HEK293 (cell line): Measurements from ENCODE around the gene NECAB3.

Experiments
- GLI2 ChIP-seq: fragments of 450-650 bp; formaldehyde crosslinking; IDR thresholded peaks from 2 replicates; pipeline ENCODE4; 2017; ENCODE audit warnings: missing biosample characterization, missing genetic modification characterization, low read depth, borderline replicate concordance
- GLIS1 ChIP-seq: fragments of 450-650 bp; formaldehyde crosslinking; IDR thresholded peaks from 2 replicates; pipeline ENCODE4 v1.5.1; 2016; ENCODE audit warnings: missing biosample characterization, missing genetic modification characterization
- KLF10 ChIP-seq: fragments of 450-650 bp; IDR thresholded peaks from 2 replicates; pipeline ENCODE4 v1.5.1; 2018; ENCODE audit warnings: missing biosample characterization, mild to moderate bottlenecking, missing genetic modification characterization
- MZF1 ChIP-seq: fragments of 450-650 bp; formaldehyde crosslinking; IDR thresholded peaks from 2 replicates; pipeline ENCODE4 v1.5.1; 2017; ENCODE audit warnings: missing biosample characterization, missing genetic modification characterization, borderline replicate concordance
- SCRT2 ChIP-seq: fragments of 450-650 bp; formaldehyde crosslinking; IDR thresholded peaks from 2 replicates; pipeline ENCODE4 v1.5.1; 2016; ENCODE audit warnings: missing biosample characterization, missing genetic modification characterization
- SP7 ChIP-seq: fragments of 450-650 bp; formaldehyde crosslinking; IDR thresholded peaks from 2 replicates; pipeline ENCODE4 v1.5.1; 2016; ENCODE audit warnings: missing biosample characterization, missing genetic modification characterization
- WT1 ChIP-seq: fragments of 450-650 bp; formaldehyde crosslinking; IDR thresholded peaks from 2 replicates; pipeline ENCODE4 v1.5.1; 2016; ENCODE audit warnings: missing biosample characterization, missing genetic modification characterization
- ZBTB1 ChIP-seq: fragments of 450-650 bp; formaldehyde crosslinking; IDR thresholded peaks from 2 replicates; pipeline ENCODE4 v1.5.1; 2016; ENCODE audit warnings: missing biosample characterization, missing genetic modification characterization
- ZBTB21 ChIP-seq: fragments of 450-650 bp; formaldehyde crosslinking; IDR thresholded peaks from 2 replicates; pipeline ENCODE4 v1.5.1; 2017; ENCODE audit warnings: missing biosample characterization, missing genetic modification characterization
- ZFP37 ChIP-seq: fragments of 450-650 bp; formaldehyde crosslinking; IDR thresholded peaks from 2 replicates; pipeline ENCODE4 v1.5.1; 2016; ENCODE audit warnings: missing biosample characterization, missing genetic modification characterization
- ZNF26 ChIP-seq: fragments of 450-650 bp; formaldehyde crosslinking; IDR thresholded peaks from 2 replicates; pipeline ENCODE4 v1.5.1; 2016; ENCODE audit warnings: missing biosample characterization, missing genetic modification characterization
- ZNF324 ChIP-seq: fragments of 450-650 bp; formaldehyde crosslinking; IDR thresholded peaks from 2 replicates; pipeline ENCODE4 v1.5.1; 2016; ENCODE audit warnings: missing biosample characterization, missing genetic modification characterization
- ZNF398 ChIP-seq: fragments of 450-650 bp; formaldehyde crosslinking; IDR thresholded peaks from 2 replicates; pipeline ENCODE4 v1.5.1; 2017; ENCODE audit warnings: missing biosample characterization, missing genetic modification characterization
- ZNF488 ChIP-seq: fragments of 450-650 bp; formaldehyde crosslinking; IDR thresholded peaks from 2 replicates; pipeline ENCODE4 v1.5.1; 2016; ENCODE audit warnings: missing biosample characterization, missing genetic modification characterization
- ZNF596 ChIP-seq: fragments of 450-650 bp; IDR thresholded peaks from 2 replicates; pipeline ENCODE4 v1.5.0; 2018; ENCODE audit warnings: missing biosample characterization, mild to moderate bottlenecking, missing genetic modification characterization, moderate library complexity
- ZNF76 ChIP-seq: fragments of 450-650 bp; formaldehyde crosslinking; IDR thresholded peaks from 2 replicates; pipeline ENCODE4; 2016; ENCODE audit warnings: low read depth, missing biosample characterization, missing genetic modification characterization, borderline replicate concordance
- TF ChIP-seq, protein P1 (sequence below): fragments of 450-650 bp; formaldehyde crosslinking; IDR thresholded peaks from 2 replicates; pipeline ENCODE4 v1.5.1; 2016; ENCODE audit warnings: missing biosample characterization, missing genetic modification characterization
- TF ChIP-seq, protein P2 (sequence below): fragments of 450-650 bp; formaldehyde crosslinking; IDR thresholded peaks from 2 replicates; pipeline ENCODE4 v1.5.1; 2016; ENCODE audit warnings: missing biosample characterization, missing genetic modification characterization
- TF ChIP-seq, protein P3 (sequence below): fragments of 450-650 bp; formaldehyde crosslinking; IDR thresholded peaks from 2 replicates; pipeline ENCODE4 v1.5.1; 2017; ENCODE audit warnings: missing biosample characterization, missing genetic modification characterization
- TF ChIP-seq, protein P4 (sequence below): fragments of 450-650 bp; formaldehyde crosslinking; IDR thresholded peaks from 2 replicates; pipeline ENCODE4 v1.5.1; 2016; ENCODE audit warnings: missing biosample characterization, missing genetic modification characterization, borderline replicate concordance
- TF ChIP-seq, protein P5 (sequence below): fragments of 450-650 bp; formaldehyde crosslinking; optimal IDR thresholded peaks from 2 replicates; pipeline ENCODE3; 2016; ENCODE audit warnings: missing biosample characterization, mild to moderate bottlenecking, missing genetic modification characterization
- TF ChIP-seq, protein P6 (sequence below): fragments of 450-650 bp; formaldehyde crosslinking; IDR thresholded peaks from 2 replicates; pipeline ENCODE4 v1.5.1; 2016; ENCODE audit warnings: missing biosample characterization, missing genetic modification characterization

Gene NECAB3

DNA sequence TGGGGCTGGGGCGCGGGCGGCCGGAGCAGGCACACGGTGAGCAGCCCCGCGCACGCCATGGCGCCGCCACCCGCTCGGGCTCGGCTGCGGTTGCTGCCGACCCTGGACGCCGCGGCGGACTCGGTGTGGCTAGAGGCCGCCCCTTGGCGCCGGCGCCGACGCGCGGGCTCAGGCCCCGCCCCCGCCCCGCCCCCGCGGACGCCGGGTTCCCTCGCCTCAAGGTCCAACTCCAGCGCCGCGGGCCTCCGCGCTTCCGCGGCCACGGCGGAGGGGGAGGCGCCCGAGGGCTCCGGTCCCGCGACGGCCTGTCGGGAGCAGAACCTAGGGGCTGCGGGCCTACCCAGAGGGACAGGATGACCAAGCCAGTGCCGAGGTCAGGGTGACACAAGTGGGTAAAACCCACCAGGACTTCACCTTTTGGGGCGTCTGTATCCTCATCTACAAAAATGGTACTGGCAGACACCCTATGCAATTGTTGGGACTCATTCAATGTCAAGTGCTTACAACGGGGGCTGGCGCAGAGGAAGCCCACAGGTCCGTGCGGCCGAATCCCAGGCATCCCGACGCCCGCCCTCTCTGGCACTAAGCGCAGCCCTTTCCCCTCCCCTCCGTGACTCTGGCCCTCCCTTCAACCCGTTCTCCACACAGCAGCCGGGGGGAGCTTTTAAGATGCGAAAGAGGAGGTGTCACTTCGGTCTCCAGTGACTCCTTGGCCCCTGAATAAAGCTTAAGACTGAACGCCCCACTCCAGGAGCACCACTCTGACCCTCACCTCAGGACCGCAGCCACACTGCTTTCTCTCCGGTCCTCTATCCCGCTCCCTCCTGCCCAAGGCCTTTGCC, at the start of gene NECAB3 (continued):
- TF ChIP-seq, protein P1, sequence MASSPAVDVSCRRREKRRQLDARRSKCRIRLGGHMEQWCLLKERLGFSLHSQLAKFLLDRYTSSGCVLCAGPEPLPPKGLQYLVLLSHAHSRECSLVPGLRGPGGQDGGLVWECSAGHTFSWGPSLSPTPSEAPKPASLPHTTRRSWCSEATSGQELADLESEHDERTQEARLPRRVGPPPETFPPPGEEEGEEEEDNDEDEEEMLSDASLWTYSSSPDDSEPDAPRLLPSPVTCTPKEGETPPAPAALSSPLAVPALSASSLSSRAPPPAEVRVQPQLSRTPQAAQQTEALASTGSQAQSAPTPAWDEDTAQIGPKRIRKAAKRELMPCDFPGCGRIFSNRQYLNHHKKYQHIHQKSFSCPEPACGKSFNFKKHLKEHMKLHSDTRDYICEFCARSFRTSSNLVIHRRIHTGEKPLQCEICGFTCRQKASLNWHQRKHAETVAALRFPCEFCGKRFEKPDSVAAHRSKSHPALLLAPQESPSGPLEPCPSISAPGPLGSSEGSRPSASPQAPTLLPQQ (tag by site-specific recombination): peak; percentile 49; the same call in 1 of the 2 replicates
- TF ChIP-seq, protein P2, sequence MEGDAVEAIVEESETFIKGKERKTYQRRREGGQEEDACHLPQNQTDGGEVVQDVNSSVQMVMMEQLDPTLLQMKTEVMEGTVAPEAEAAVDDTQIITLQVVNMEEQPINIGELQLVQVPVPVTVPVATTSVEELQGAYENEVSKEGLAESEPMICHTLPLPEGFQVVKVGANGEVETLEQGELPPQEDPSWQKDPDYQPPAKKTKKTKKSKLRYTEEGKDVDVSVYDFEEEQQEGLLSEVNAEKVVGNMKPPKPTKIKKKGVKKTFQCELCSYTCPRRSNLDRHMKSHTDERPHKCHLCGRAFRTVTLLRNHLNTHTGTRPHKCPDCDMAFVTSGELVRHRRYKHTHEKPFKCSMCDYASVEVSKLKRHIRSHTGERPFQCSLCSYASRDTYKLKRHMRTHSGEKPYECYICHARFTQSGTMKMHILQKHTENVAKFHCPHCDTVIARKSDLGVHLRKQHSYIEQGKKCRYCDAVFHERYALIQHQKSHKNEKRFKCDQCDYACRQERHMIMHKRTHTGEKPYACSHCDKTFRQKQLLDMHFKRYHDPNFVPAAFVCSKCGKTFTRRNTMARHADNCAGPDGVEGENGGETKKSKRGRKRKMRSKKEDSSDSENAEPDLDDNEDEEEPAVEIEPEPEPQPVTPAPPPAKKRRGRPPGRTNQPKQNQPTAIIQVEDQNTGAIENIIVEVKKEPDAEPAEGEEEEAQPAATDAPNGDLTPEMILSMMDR (tag by site-specific recombination): no peak
- TF ChIP-seq ZNF76 (tag by site-specific recombination) (peak; percentile 89), ZNF26 (no peak), GLI2 (tag by site-specific recombination) (no peak), ZNF596 (tag by site-specific recombination) (peak; percentile 45; the same call in 1 of the 2 replicates), SCRT2 (tag by site-specific recombination) (peak; percentile 40; the same call in 1 of the 2 replicates), SP7 (tag by site-specific recombination) (peak; percentile 55; the same call in 1 of the 2 replicates), MZF1 (tag by site-specific recombination) (no peak), KLF10 (tag by site-specific recombination) (peak; percentile 73; the same call in 1 of the 2 replicates), ZFP37 (tag by site-specific recombination) (peak; percentile 27; the same call in 1 of the 2 replicates), WT1 (tag by site-specific recombination) (peak; percentile 88), ZBTB1 (no peak), ZNF398 (tag by site-specific recombination) (peak; percentile 7; the same call in 1 of the 2 replicates), GLIS1 (tag by site-specific recombination) (peak; percentile 33; the same call in 1 of the 2 replicates), ZNF488 (tag by site-specific recombination) (no peak), ZBTB21 (tag by site-specific recombination) (no peak), ZNF324 (tag by site-specific recombination) (no peak)
- TF ChIP-seq, protein P3, sequence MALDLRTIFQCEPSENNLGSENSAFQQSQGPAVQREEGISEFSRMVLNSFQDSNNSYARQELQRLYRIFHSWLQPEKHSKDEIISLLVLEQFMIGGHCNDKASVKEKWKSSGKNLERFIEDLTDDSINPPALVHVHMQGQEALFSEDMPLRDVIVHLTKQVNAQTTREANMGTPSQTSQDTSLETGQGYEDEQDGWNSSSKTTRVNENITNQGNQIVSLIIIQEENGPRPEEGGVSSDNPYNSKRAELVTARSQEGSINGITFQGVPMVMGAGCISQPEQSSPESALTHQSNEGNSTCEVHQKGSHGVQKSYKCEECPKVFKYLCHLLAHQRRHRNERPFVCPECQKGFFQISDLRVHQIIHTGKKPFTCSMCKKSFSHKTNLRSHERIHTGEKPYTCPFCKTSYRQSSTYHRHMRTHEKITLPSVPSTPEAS (tag by site-specific recombination): no peak
- TF ChIP-seq, protein P4, sequence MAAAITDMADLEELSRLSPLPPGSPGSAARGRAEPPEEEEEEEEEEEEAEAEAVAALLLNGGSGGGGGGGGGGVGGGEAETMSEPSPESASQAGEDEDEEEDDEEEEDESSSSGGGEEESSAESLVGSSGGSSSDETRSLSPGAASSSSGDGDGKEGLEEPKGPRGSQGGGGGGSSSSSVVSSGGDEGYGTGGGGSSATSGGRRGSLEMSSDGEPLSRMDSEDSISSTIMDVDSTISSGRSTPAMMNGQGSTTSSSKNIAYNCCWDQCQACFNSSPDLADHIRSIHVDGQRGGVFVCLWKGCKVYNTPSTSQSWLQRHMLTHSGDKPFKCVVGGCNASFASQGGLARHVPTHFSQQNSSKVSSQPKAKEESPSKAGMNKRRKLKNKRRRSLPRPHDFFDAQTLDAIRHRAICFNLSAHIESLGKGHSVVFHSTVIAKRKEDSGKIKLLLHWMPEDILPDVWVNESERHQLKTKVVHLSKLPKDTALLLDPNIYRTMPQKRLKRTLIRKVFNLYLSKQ: no peak
- TF ChIP-seq, protein P5, sequence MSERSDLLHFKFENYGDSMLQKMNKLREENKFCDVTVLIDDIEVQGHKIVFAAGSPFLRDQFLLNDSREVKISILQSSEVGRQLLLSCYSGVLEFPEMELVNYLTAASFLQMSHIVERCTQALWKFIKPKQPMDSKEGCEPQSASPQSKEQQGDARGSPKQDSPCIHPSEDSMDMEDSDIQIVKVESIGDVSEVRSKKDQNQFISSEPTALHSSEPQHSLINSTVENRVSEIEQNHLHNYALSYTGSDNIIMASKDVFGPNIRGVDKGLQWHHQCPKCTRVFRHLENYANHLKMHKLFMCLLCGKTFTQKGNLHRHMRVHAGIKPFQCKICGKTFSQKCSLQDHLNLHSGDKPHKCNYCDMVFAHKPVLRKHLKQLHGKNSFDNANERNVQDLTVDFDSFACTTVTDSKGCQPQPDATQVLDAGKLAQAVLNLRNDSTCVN: peak; percentile 77
- TF ChIP-seq, protein P6, sequence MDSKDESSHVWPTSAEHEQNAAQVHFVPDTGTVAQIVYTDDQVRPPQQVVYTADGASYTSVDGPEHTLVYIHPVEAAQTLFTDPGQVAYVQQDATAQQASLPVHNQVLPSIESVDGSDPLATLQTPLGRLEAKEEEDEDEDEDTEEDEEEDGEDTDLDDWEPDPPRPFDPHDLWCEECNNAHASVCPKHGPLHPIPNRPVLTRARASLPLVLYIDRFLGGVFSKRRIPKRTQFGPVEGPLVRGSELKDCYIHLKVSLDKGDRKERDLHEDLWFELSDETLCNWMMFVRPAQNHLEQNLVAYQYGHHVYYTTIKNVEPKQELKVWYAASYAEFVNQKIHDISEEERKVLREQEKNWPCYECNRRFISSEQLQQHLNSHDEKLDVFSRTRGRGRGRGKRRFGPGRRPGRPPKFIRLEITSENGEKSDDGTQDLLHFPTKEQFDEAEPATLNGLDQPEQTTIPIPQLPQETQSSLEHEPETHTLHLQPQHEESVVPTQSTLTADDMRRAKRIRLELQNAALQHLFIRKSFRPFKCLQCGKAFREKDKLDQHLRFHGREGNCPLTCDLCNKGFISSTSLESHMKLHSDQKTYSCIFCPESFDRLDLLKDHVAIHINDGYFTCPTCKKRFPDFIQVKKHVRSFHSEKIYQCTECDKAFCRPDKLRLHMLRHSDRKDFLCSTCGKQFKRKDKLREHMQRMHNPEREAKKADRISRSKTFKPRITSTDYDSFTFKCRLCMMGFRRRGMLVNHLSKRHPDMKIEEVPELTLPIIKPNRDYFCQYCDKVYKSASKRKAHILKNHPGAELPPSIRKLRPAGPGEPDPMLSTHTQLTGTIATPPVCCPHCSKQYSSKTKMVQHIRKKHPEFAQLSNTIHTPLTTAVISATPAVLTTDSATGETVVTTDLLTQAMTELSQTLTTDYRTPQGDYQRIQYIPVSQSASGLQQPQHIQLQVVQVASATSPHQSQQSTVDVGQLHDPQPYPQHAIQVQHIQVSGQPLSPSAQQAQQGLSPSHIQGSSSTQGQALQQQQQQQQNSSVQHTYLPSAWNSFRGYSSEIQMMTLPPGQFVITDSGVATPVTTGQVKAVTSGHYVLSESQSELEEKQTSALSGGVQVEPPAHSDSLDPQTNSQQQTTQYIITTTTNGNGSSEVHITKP (tag by site-specific recombination): peak; percentile 89
